H1 (cell line): Measurements from ENCODE around the gene TBCA. TPM values are rescaled to one million over a fixed set of nuclear protein-coding genes. Genes with fewer than 3 reads are reported as not detected.

Experiments
- CTCF ChIA-PET: fragments of 300-600 bp; sonication (Branson Sonifier 250); formaldehyde crosslinking; loops from one replicate; lab custom pipeline; 2021; ENCODE audit not compliant: partially characterized antibody; lab: Charles Lee
- POLR2A ChIA-PET: fragments of 300-600 bp; sonication (Branson Sonifier 250); formaldehyde crosslinking; loops from one replicate; lab custom pipeline; 2021; ENCODE audit warnings: inconsistent platforms; ENCODE audit not compliant: partially characterized antibody; lab: Charles Lee
- DNase-seq, 2 experiments: peaks; one replicate each; pipeline versions ENCODE4 v3.0.0 to v3.0.0-alpha.2; 2010 to 2022; ENCODE audit warnings: low spot score in 2 of 2, low read depth in 1 of 2, mixed read lengths in 1 of 2
- FAIRE-seq: peaks from 2 replicates; lab custom pipeline; 2011; peaks lifted over from hg19 to GRCh38; lab: Jason Lieb, UNC
- H2AFZ ChIP-seq: 2 replicates; pipeline ENCODE4 v1.8.1; 2012; ENCODE audit warnings: low read length, inconsistent platforms
- H2AK5ac ChIP-seq: 2 replicates; pipeline ENCODE4 v1.6.1; 2013; ENCODE audit warnings: low read depth, low read length
- H2BK120ac ChIP-seq: replicated peaks from 2 replicates; pipeline ENCODE3; 2013; ENCODE audit warnings: low read depth, low read length, inconsistent platforms
- H2BK12ac ChIP-seq: 2 replicates; pipeline ENCODE4 v1.6.1; 2013; ENCODE audit warnings: low read depth, low read length
- H2BK15ac ChIP-seq: 2 replicates; pipeline ENCODE4 v1.6.1; 2013; ENCODE audit warnings: low read length
- H2BK20ac ChIP-seq: 2 replicates; pipeline ENCODE4 v1.6.1; 2013; ENCODE audit warnings: low read length
- H2BK5ac ChIP-seq: 2 replicates; pipeline ENCODE4 v1.6.1; 2013; ENCODE audit warnings: low read depth, low read length
- H3K14ac ChIP-seq: 2 replicates; pipeline ENCODE4 v1.6.1; 2013; ENCODE audit warnings: inconsistent platforms; ENCODE audit not compliant: insufficient read length
- H3K18ac ChIP-seq: 2 replicates; pipeline ENCODE4 v1.6.1; 2013; ENCODE audit warnings: low read length; ENCODE audit errors: extremely low read depth
- H3K23ac ChIP-seq: 2 replicates; pipeline ENCODE4 v1.6.1; 2013; ENCODE audit warnings: inconsistent platforms; ENCODE audit not compliant: insufficient read length
- H3K23me2 ChIP-seq: 2 replicates; pipeline ENCODE4 v1.6.1; 2013; ENCODE audit warnings: low read depth, low read length
- H3K27ac ChIP-seq: 2 replicates; pipeline ENCODE4 v1.6.1; 2011; ENCODE audit warnings: low read depth, low read length, inconsistent platforms
- H3K27me3 ChIP-seq, 4 experiments: replicated peaks in 1 of 4; 1 replicate in 1 of 4; 2 replicates in 3 of 4; pipeline versions ENCODE4 v1.6.1 to v1.8.1; 2011 to 2013; ENCODE audit warnings: low read length in 3 of 4, mild to moderate bottlenecking in 3 of 4, inconsistent platforms in 2 of 4, mixed read lengths in 2 of 4, moderate library complexity in 1 of 4; ENCODE audit not compliant: control insufficient read depth in 3 of 4, insufficient read depth in 3 of 4; ENCODE audit errors: extremely low read depth in 1 of 4
- H3K36me3 ChIP-seq, 4 experiments: 2 replicates each; pipeline versions ENCODE4 v1.6.1 to v1.8.1; 2011 to 2013; ENCODE audit warnings: mild to moderate bottlenecking in 4 of 4, low read length in 3 of 4, moderate library complexity in 2 of 4, control low read depth in 1 of 4, inconsistent platforms in 1 of 4; ENCODE audit not compliant: insufficient read depth in 4 of 4, control insufficient read depth in 2 of 4
- H3K4ac ChIP-seq: replicated peaks from 2 replicates; pipeline ENCODE3; 2013; ENCODE audit warnings: low read length, low read depth, mixed read lengths, inconsistent platforms; ENCODE audit not compliant: insufficient read length
- H3K4me1 ChIP-seq, 4 experiments: replicated peaks in 1 of 4; 1 replicate in 1 of 4; 2 replicates in 3 of 4; pipeline versions ENCODE4 v1.6.1 to v1.8.1; 2011 to 2013; ENCODE audit warnings: low read length in 3 of 4, inconsistent platforms in 2 of 4, mixed read lengths in 1 of 4; ENCODE audit not compliant: insufficient read depth in 4 of 4, control insufficient read depth in 3 of 4
- H3K4me2 ChIP-seq, 2 experiments: 2 replicates each; pipeline versions ENCODE4 v1.6.1 to v1.8.1; 2011 to 2013; ENCODE audit warnings: low read depth in 2 of 2, low read length in 2 of 2, control low read depth in 1 of 2, inconsistent platforms in 1 of 2, mild to moderate bottlenecking in 1 of 2; ENCODE audit not compliant: insufficient read depth in 1 of 2
- H3K4me3 ChIP-seq, 4 experiments: fragments of 200-600, 300-600 bp in 1 of 4; sonication (generic), shearing (Covaris generic), sonication (Bioruptor Twin) in 1 of 4; 2 replicates each; pipeline versions ENCODE4 v1.5.1 to v1.8.1; 2011 to 2016; ENCODE audit warnings: low read length in 4 of 4, low read depth in 3 of 4, control low read depth in 2 of 4, inconsistent platforms in 2 of 4, mild to moderate bottlenecking in 2 of 4, mixed read lengths in 1 of 4, moderate library complexity in 1 of 4; ENCODE audit not compliant: insufficient read depth in 2 of 4; ENCODE audit errors: extremely low read depth in 1 of 4
- H3K56ac ChIP-seq: replicated peaks from 2 replicates; pipeline ENCODE3; 2013; ENCODE audit warnings: low read depth, mild to moderate bottlenecking, mixed read lengths, low read length, inconsistent platforms; ENCODE audit not compliant: insufficient read length
- H3K79me1 ChIP-seq: 2 replicates; pipeline ENCODE4 v1.6.1; 2013; ENCODE audit warnings: low read depth, low read length, control low read depth
- H3K79me2 ChIP-seq, 2 experiments: 2 replicates each; pipeline versions ENCODE4 v1.6.1 to v1.8.1; 2012 to 2013; ENCODE audit warnings: low read length in 2 of 2, mild to moderate bottlenecking in 2 of 2, inconsistent platforms in 1 of 2; ENCODE audit not compliant: insufficient read depth in 2 of 2, control insufficient read depth in 1 of 2
- H3K9ac ChIP-seq, 4 experiments: replicated peaks in 1 of 4; 1 replicate in 1 of 4; 2 replicates in 3 of 4; pipeline versions ENCODE4 v1.6.1 to v1.8.1; 2011 to 2013; ENCODE audit warnings: low read depth in 3 of 4, low read length in 3 of 4, control low read depth in 2 of 4, mild to moderate bottlenecking in 2 of 4, moderate library complexity in 2 of 4, inconsistent platforms in 1 of 4; ENCODE audit errors: extremely low read depth in 1 of 4
- H3K9me3 ChIP-seq, 2 experiments: 2 replicates each; pipeline versions ENCODE4 v1.6.1 to v1.8.1; 2012 to 2013; ENCODE audit warnings: mild to moderate bottlenecking in 2 of 2, moderate library complexity in 2 of 2, control low read depth in 1 of 2, inconsistent platforms in 1 of 2, low read depth in 1 of 2, low read length in 1 of 2, mixed read lengths in 1 of 2; ENCODE audit not compliant: insufficient read depth in 2 of 2
- H4K20me1 ChIP-seq, 2 experiments: replicated peaks in 1 of 2; 2 replicates each; pipeline versions ENCODE3 to v1.8.1; 2011 to 2013; ENCODE audit warnings: inconsistent platforms in 2 of 2, low read length in 2 of 2, mild to moderate bottlenecking in 1 of 2; ENCODE audit not compliant: insufficient read depth in 2 of 2, control insufficient read depth in 1 of 2
- H4K5ac ChIP-seq: 2 replicates; pipeline ENCODE4 v1.6.1; 2013; ENCODE audit warnings: low read length, low read depth, mixed read lengths, inconsistent platforms; ENCODE audit not compliant: insufficient read length
- H4K8ac ChIP-seq: 2 replicates; pipeline ENCODE4 v1.8.0; 2013; ENCODE audit warnings: mild to moderate bottlenecking, moderate library complexity, low read length, inconsistent platforms; ENCODE audit not compliant: insufficient read depth; ENCODE audit errors: extremely low read depth
- H4K91ac ChIP-seq: replicated peaks from 2 replicates; pipeline ENCODE3; 2013; ENCODE audit warnings: low read length, mixed read lengths, inconsistent platforms; ENCODE audit not compliant: insufficient read length
- CBX8 ChIP-seq: fragments of 300-800, 300-1000 bp; sonication (generic); IDR thresholded peaks from 2 replicates; pipeline ENCODE4 v1.7.1; 2016; ENCODE audit warnings: low read depth, low read length, borderline replicate concordance
- HDAC2 ChIP-seq, 2 experiments: fragments of 300-600 bp in 1 of 2; sonication (generic) in 1 of 2; IDR thresholded peaks; 2 replicates each; pipeline ENCODE4 v1.6.1; 2011 to 2012; ENCODE audit warnings: low read depth in 2 of 2, low read length in 2 of 2, mild to moderate bottlenecking in 2 of 2, moderate library complexity in 2 of 2, borderline replicate concordance in 1 of 2, inconsistent platforms in 1 of 2
- HDAC6 ChIP-seq: IDR thresholded peaks from one replicate; pipeline ENCODE4 v1.7.1; 2012; ENCODE audit warnings: low read depth, mild to moderate bottlenecking, inconsistent platforms, low read length, moderate library complexity
- JUND ChIP-seq: IDR thresholded peaks from 2 replicates; pipeline ENCODE4 v1.6.1; 2011; ENCODE audit warnings: mild to moderate bottlenecking, improper control_type of control experiment, low read length
- NANOG ChIP-seq: IDR thresholded peaks from 2 replicates; pipeline ENCODE4 v1.6.1; 2011; ENCODE audit warnings: low read length, low read depth, mild to moderate bottlenecking, inconsistent platforms; ENCODE audit not compliant: insufficient read depth, poor library complexity, severe bottlenecking
- PHF8 ChIP-seq: fragments of 200-600 bp; sonication (generic); conservative IDR thresholded peaks from 2 replicates; pipeline ENCODE4 v1.7.1; 2012; ENCODE audit warnings: low read depth, mild to moderate bottlenecking, inconsistent platforms, low read length, moderate library complexity
- POLR2A ChIP-seq, 2 experiments: IDR thresholded peaks; 1 replicate in 1 of 2; 2 replicates in 1 of 2; pipeline ENCODE4 v1.6.1; 2011; ENCODE audit warnings: low read depth in 2 of 2, low read length in 2 of 2, mild to moderate bottlenecking in 2 of 2; ENCODE audit errors: control extremely low read depth in 1 of 2
- POU5F1 ChIP-seq: IDR thresholded peaks from 2 replicates; pipeline ENCODE4 v1.6.1; 2011; ENCODE audit warnings: low read depth, mild to moderate bottlenecking, low read length, moderate library complexity
- SP2 ChIP-seq: IDR thresholded peaks from 2 replicates; pipeline ENCODE4 v1.6.1; 2012; ENCODE audit warnings: mild to moderate bottlenecking, low read length, inconsistent platforms
- SUZ12 ChIP-seq: fragments of 200-600 bp; sonication (generic); IDR thresholded peaks from 2 replicates; pipeline ENCODE4 v1.6.1; 2012; ENCODE audit warnings: mild to moderate bottlenecking, inconsistent platforms, low read length, moderate library complexity, mixed read lengths
- TAF1 ChIP-seq: IDR thresholded peaks from 2 replicates; pipeline ENCODE4 v1.6.1; 2011; ENCODE audit warnings: mild to moderate bottlenecking, low read depth, low read length
- ZNF274 ChIP-seq: IDR thresholded peaks from 2 replicates; pipeline ENCODE4 v1.7.0; 2012; ENCODE audit warnings: low read length, borderline replicate concordance; ENCODE audit errors: extremely low read depth
- WGBS, 2 experiments: shearing (Covaris generic) in 1 of 2; methylation state at CpG; one replicate each; pipeline versions ENCODE4 v1.1.6 to v1.1.7; 2013 to 2015; ENCODE audit warnings: low lambda C conversion rate in 2 of 2, mixed read lengths in 2 of 2, inconsistent platforms in 1 of 2, low coverage in 1 of 2, missing lambda C conversion rate in 1 of 2; ENCODE audit not compliant: insufficient replicate concordance in 2 of 2, insufficient coverage in 1 of 2, insufficient read length in 1 of 2; ENCODE audit errors: extremely low coverage in 1 of 2, missing lambda C conversion rate in 1 of 2; 5-methylcytosine and 5-hydroxymethylcytosine counted together
- polyA plus RNA-seq, 7 experiments: library from polyadenylated mRNA; depleted of rRNA in 3 of 7; stranded (reverse) in 5 of 7; unstranded in 2 of 7; fragments of >200 nt in 5 of 7; fragments of 200-250 nt in 2 of 7; gene quantifications; 1 replicate in 5 of 7; 2 replicates in 1 of 7; 4 replicates in 1 of 7; pipeline versions ENCODE4 v1.2.1 to v1.2.3, GENCODE V29; 2011 to 2013; ENCODE audit warnings: missing spikeins in 2 of 7, mixed read lengths in 2 of 7
- total RNA-seq: library from RNA; stranded (reverse); fragmentation: NEBNext Ultra II Directional; extraction: Animal tissue kit (Norgen Biotek cat#: 25700); gene quantifications from 2 replicates; pipeline ENCODE4 v1.2.1, GENCODE V29; 2021

The TBCA gene
- total and polyA plus RNA-seq, 2 of the 8 experiments (the other 6 are each of a cell fraction or from before 2014, with no cell fraction given) = 55.7 to 320 TPM

- Histone ChIP-seq H3K79me2 (peaks cover 0 to 77% of the 10 kb centered on the region in 2 experiments; a peak in 2 of 4 replicates), H4K20me1 (peaks cover 0 to 7% of the 10 kb centered on the region in 2 experiments), H3K9me3 (no peaks in the 10 kb centered on the region), H2AK5ac (no peak overlapping the region), H3K23ac (no peak overlapping the region), H4K8ac (no peak overlapping the region), H2BK12ac (no peak overlapping the region), H3K4ac (no peak overlapping the region), H3K56ac (no peak overlapping the region), H3K23me2 (no peaks in the 10 kb centered on the region), H3K4me1 (no peaks in the 10 kb centered on the region; a peak in 1 of 7 replicates), H2BK15ac (no peak overlapping the region), H3K79me1 (no peaks in the 10 kb centered on the region; the same call in none of the 2 replicates), H2BK5ac (no peak overlapping the region), H2AFZ (no peak overlapping the region), H2BK20ac (no peak overlapping the region), H4K91ac (no peak overlapping the region), H4K5ac (no peak overlapping the region), H3K36me3 (no peaks in the 10 kb centered on the region), H3K4me2 (no peak overlapping the region), H3K27ac (no peak overlapping the region), H3K9ac (no peak overlapping the region), H3K27me3 (no peaks in the 10 kb centered on the region), H3K18ac (no peak overlapping the region), H3K14ac (no peak overlapping the region), H2BK120ac (no peak overlapping the region), H3K4me3 (no peak overlapping the region)
- TF ChIP-seq HDAC2 (IDR thresholded peaks at IDR 0.05; ENCODE audit: borderline replicate concordance in 1 of 2, low read depth in 2 of 2, low read length in 2 of 2) (no peak), POU5F1 (no peak), TAF1 (no peak), HDAC6 (no peak), POLR2A (IDR thresholded peaks at IDR 0.05; ENCODE audit: control extremely low read depth in 1 of 2, low read depth in 2 of 2, low read length in 2 of 2) (no peak), PHF8 (no peak), JUND (no peak), SUZ12 (no peak), SP2 (no peak), NANOG (no peak), ZNF274 (no peak), CBX8 (no peak)
- CTCF ChIA-PET = interaction anchor here (1.4 kb wide), 1 partner anchor 25 kb away, joined by 5 read pairs; no protein-coding TSS in a partner anchor
- POLR2A ChIA-PET = no interaction called here
- no peak for FAIRE-seq
- 93% methylated on average over 6 of the region's 6 CpGs; no CpG with 5 or more reads in 1 of the 2 experiments for WGBS, 2 experiments
- DNase-seq = no peak
These were observed 57.1 kb downstream of the TBCA start for GRCh38 chr5:77718934-77719610.
